NCI-H345 treated with DMSO at 0.1 percent for 48 hours (cell line): Measurements from ENCODE around the gene SDR39U1.

Experiments used
- DNase-seq: peaks from one replicate; lab custom pipeline; 2025; ENCODE audit not compliant: unreplicated experiment; lab: John Stamatoyannopoulos, UW

The SDR39U1 gene

GRCh38 chr14:24411443-24412389 is 30.9 kb downstream of the SDR39U1 start:
- DNase-seq, result no peak

GRCh38 chr14:24409956-24410355 is 32.6 kb downstream of the SDR39U1 start:
- no peak for DNase-seq

GRCh38 chr14:24409192-24409591 is 33.4 kb downstream of the SDR39U1 start:
- DNase-seq, result no peak

- no peak for DNase-seq
Measured at GRCh38 chr14:24408764-24409163, 33.8 kb downstream of the SDR39U1 start.

GRCh38 chr14:24407608-24408325 is 34.8 kb downstream of the SDR39U1 start:
- DNase-seq, result no peak

GRCh38 chr14:24406416-24406815 is 36.2 kb downstream of the SDR39U1 start:
- no peak for DNase-seq

GRCh38 chr14:24404814-24405213 is 37.8 kb downstream of the SDR39U1 start:
- DNase-seq, result no peak

GRCh38 chr14:24403294-24403998 is 39.1 kb downstream of the SDR39U1 start:
- no peak for DNase-seq

GRCh38 chr14:24401810-24402702 is 40.5 kb downstream of the SDR39U1 start:
- no peak for DNase-seq

- DNase-seq, result no peak
Measured at GRCh38 chr14:24399999-24400718, 42.4 kb downstream of the SDR39U1 start.

- no peak for DNase-seq
Measured at GRCh38 chr14:24399447-24399822, 43.1 kb downstream of the SDR39U1 start.

GRCh38 chr14:24398653-24399446 is 43.7 kb downstream of the SDR39U1 start, which contains the start of gene NYNRIN:
Gene NYNRIN (plus strand): TSS chr14:24399003. CDS start chr14:24399247, 244 bp downstream.
- peak; percentile 7 for DNase-seq

- DNase-seq, result no peak
Measured at GRCh38 chr14:24398293-24398652, 44.3 kb downstream of the SDR39U1 start.

- DNase-seq, result no peak
Measured at GRCh38 chr14:24397639-24398292, 44.8 kb downstream of the SDR39U1 start.

GRCh38 chr14:24395609-24396582 is 46.7 kb downstream of the SDR39U1 start:
- DNase-seq, result no peak

- DNase-seq, result no peak
Measured at GRCh38 chr14:24394275-24394674, 48.3 kb downstream of the SDR39U1 start.

- DNase-seq, result peak; percentile 36
Measured at GRCh38 chr14:24392325-24393091, 50.1 kb downstream of the SDR39U1 start.
